ENCODE data around the gene TMEM37. TPM values are rescaled to one million over a fixed set of nuclear protein-coding genes. Genes with fewer than 3 reads are reported as not detected.

TMEM37 gene
- total RNA-seq, 2 donors from 2014 or later, result 12.0 to 16.2 TPM

DNA sequence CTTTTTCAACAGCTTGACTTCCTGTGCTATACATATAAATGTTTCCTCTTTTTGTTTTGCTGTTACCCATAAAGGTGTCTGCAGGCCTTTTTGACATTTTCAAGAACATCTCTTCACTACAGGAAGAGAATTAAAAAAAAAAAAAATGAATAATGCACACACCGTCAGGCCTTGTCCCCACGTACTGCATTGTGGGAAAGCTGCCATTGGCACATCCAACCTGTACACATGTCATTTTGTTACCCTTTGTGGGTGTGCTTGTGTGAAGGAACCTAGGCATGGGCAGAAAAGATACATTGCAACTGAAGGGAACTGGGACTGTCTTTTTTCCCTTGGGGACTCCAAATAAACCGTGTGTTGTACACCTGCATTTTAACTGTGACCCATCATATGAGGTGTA lies 16.8 kb upstream of the TMEM37 start:
- H3K4me3 Mint-ChIP-seq, result no peak overlapping the region
- H3K9ac ChIP-seq (ENCODE audit: extremely low read depth, low read length, poor library complexity, severe bottlenecking), result no peak overlapping the region
- H3K27me3 Mint-ChIP-seq (ENCODE audit: insufficient read depth), result no peaks in the 10 kb centered on the region
- H3K27ac Mint-ChIP-seq, result no peak overlapping the region
- TF ChIP-seq, protein P1, sequence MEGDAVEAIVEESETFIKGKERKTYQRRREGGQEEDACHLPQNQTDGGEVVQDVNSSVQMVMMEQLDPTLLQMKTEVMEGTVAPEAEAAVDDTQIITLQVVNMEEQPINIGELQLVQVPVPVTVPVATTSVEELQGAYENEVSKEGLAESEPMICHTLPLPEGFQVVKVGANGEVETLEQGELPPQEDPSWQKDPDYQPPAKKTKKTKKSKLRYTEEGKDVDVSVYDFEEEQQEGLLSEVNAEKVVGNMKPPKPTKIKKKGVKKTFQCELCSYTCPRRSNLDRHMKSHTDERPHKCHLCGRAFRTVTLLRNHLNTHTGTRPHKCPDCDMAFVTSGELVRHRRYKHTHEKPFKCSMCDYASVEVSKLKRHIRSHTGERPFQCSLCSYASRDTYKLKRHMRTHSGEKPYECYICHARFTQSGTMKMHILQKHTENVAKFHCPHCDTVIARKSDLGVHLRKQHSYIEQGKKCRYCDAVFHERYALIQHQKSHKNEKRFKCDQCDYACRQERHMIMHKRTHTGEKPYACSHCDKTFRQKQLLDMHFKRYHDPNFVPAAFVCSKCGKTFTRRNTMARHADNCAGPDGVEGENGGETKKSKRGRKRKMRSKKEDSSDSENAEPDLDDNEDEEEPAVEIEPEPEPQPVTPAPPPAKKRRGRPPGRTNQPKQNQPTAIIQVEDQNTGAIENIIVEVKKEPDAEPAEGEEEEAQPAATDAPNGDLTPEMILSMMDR (conservative IDR thresholded peaks at IDR 0.05), result no peak
- peaks cover 23% of the 10 kb centered on the region for H3K9me3 ChIP-seq (ENCODE audit: control insufficient read depth, low read length)
- peak; percentile 9 for DNase-seq
- H3K36me3 ChIP-seq (ENCODE audit: control insufficient read depth, insufficient read depth, low read length), result no peaks in the 10 kb centered on the region
- no peak overlapping the region for H3K4me3 ChIP-seq (ENCODE audit: low read length)
- H3K36me3 Mint-ChIP-seq (ENCODE audit: low read depth), result peaks cover 5% of the 10 kb centered on the region
- H3K4me1 Mint-ChIP-seq, result no peaks in the 10 kb centered on the region
- H3K27ac ChIP-seq (ENCODE audit: low read depth, low read length), result no peak overlapping the region
- no peaks in the 10 kb centered on the region for H3K4me1 ChIP-seq (ENCODE audit: control insufficient read depth, insufficient read depth, low read length)
- 92 to 93% methylated on average over 2 to 3 of the region's 3 CpGs for WGBS, 2 experiments (ENCODE audit: insufficient coverage in 1 of 2, insufficient read length in 1 of 2)
- H3K9me3 Mint-ChIP-seq, result peaks cover 18% of the 10 kb centered on the region
- H3K27me3 ChIP-seq (ENCODE audit: control insufficient read depth, insufficient read depth, low read length, poor library complexity, severe bottlenecking), result no peaks in the 10 kb centered on the region

DNA sequence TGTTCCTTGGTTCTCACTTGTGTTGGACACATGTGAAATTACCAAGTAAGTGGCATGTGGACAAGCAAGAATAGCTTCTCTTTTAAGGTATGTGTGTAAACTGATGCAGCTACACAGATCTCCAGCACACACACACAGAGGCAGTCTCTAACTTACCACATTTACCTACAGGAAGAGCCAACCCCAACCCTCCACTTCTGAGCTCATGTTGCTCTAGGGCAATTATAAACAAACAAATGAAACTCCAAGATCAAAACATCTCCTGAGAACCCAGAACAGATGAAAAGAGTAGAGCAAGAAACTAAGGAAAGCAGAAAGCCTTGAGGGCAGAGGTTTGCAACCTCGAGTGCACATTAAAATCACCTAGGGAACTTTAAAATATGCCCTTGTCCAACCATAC lies 16.0 kb upstream of the TMEM37 start:
- Histone ChIP-seq H3K9ac (ENCODE audit: extremely low read depth, low read length, poor library complexity, severe bottlenecking) (no peak overlapping the region), H3K4me3 (ENCODE audit: low read length) (no peak overlapping the region), H3K27me3 (ENCODE audit: control insufficient read depth, insufficient read depth, low read length, poor library complexity, severe bottlenecking) (no peaks in the 10 kb centered on the region), H3K9me3 (ENCODE audit: control insufficient read depth, low read length) (peaks cover 26% of the 10 kb centered on the region), H3K36me3 (ENCODE audit: control insufficient read depth, insufficient read depth, low read length) (no peaks in the 10 kb centered on the region), H3K27ac (ENCODE audit: low read depth, low read length) (no peak overlapping the region), H3K4me1 (ENCODE audit: control insufficient read depth, insufficient read depth, low read length) (peaks cover 3% of the 10 kb centered on the region)
- Mint-ChIP-seq H3K4me1 (no peaks in the 10 kb centered on the region), H3K27me3 (ENCODE audit: insufficient read depth) (no peaks in the 10 kb centered on the region), H3K4me3 (no peak overlapping the region), H3K27ac (no peak overlapping the region), H3K9me3 (peaks cover 21% of the 10 kb centered on the region), H3K36me3 (ENCODE audit: low read depth) (peaks cover 8% of the 10 kb centered on the region)
- DNase-seq, result no peak
- TF ChIP-seq, protein P1 (conservative IDR thresholded peaks at IDR 0.05), result no peak
- WGBS, 2 experiments (ENCODE audit: insufficient coverage in 1 of 2, insufficient read length in 1 of 2), result 88% methylated on average over 1 of the region's 1 CpG; no CpG with 5 or more reads in 1 of the 2 experiments

DNA sequence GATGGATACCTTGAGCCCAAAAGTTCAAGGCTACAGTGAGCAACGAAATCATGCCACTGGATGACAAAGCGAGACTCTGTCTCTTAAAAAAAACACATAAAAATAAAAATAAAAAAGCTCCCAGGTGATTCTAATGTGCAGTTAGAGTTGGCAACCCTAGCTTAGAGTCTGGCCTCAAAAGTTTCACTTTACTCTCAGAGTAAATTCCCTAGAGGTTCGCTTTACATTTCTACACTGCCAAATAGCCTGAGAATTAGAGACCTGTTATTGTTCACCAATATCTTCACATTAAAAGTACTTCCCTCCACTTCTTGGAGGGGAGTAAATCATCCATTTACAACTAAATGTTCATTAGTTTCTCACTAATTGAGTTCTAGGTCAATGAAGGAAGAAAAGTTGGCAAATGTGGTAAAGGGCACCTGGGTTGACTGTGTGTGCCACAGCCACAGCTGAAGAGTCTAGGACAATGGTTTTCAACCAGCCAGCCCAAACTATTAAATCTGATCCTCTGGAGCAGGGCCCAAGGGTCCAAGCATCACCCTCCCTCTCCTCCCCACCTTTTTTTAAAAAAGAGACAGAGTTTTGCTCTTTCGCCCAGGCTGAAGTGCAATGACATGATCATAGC lies 15.2 kb upstream of the TMEM37 start:
- H3K36me3 ChIP-seq (ENCODE audit: control insufficient read depth, insufficient read depth, low read length), result no peaks in the 10 kb centered on the region
- H3K27ac Mint-ChIP-seq, result no peak overlapping the region
- H3K4me3 ChIP-seq (ENCODE audit: low read length), result no peak overlapping the region
- no peaks in the 10 kb centered on the region for H3K27me3 ChIP-seq (ENCODE audit: control insufficient read depth, insufficient read depth, low read length, poor library complexity, severe bottlenecking)
- TF ChIP-seq, protein P1 (conservative IDR thresholded peaks at IDR 0.05), result no peak
- peaks cover 12% of the 10 kb centered on the region for H3K36me3 Mint-ChIP-seq (ENCODE audit: low read depth)
- H3K9me3 ChIP-seq (ENCODE audit: control insufficient read depth, low read length), result peaks cover 34% of the 10 kb centered on the region
- H3K4me3 Mint-ChIP-seq, result no peak overlapping the region
- H3K27me3 Mint-ChIP-seq (ENCODE audit: insufficient read depth), result no peaks in the 10 kb centered on the region
- no peaks in the 10 kb centered on the region for H3K4me1 Mint-ChIP-seq
- no peak overlapping the region for H3K9ac ChIP-seq (ENCODE audit: extremely low read depth, low read length, poor library complexity, severe bottlenecking)
- DNase-seq, result no peak
- WGBS, 2 experiments (ENCODE audit: insufficient coverage in 1 of 2, insufficient read length in 1 of 2), result 82 to 91% methylated on average over 2 to 4 of the region's 4 CpGs
- peaks cover 23% of the 10 kb centered on the region for H3K9me3 Mint-ChIP-seq
- H3K4me1 ChIP-seq (ENCODE audit: control insufficient read depth, insufficient read depth, low read length), result peaks cover 3% of the 10 kb centered on the region
- no peak overlapping the region for H3K27ac ChIP-seq (ENCODE audit: low read depth, low read length)

Measured in endodermal cell (in vitro differentiated cells).